Panc1 (cell line): ENCODE measurements around the gene PSMB2. TPM values are rescaled to one million over a fixed set of nuclear protein-coding genes. Genes with fewer than 3 reads are reported as not detected.

Source experiments
- ATAC-seq: fragments of 200-7000 bp; cut with Tn5 transposase; 2 replicates; pipeline ENCODE4 v1.9.1; 2020; ENCODE audit warnings: mild to moderate bottlenecking, moderate library complexity
- BruUV-seq: library from RNA; stranded (reverse); fragments of 400-500 nt; replicated peaks from 2 replicates; lab custom pipeline; 2021; lab: Mats Ljungman, UMichigan
- CTCF ChIA-PET: fragments of 300-600 bp; sonication (Branson Sonifier 250); formaldehyde crosslinking; loops from one replicate; lab custom pipeline; 2022; ENCODE audit warnings: antibody characterized with exemption; lab: Charles Lee
- POLR2A ChIA-PET: fragments of 300-600 bp; sonication (Branson Sonifier 250); formaldehyde crosslinking; loops from one replicate; lab custom pipeline; 2022; ENCODE audit warnings: antibody characterized with exemption; lab: Charles Lee
- DNase-seq: peaks from one replicate; pipeline ENCODE4 v3.0.0-alpha.2; 2010; ENCODE audit warnings: low read depth, low spot score
- H3K27ac ChIP-seq: 2 replicates; pipeline ENCODE4 v1.5.1; 2011; ENCODE audit warnings: mild to moderate bottlenecking, low read length, inconsistent platforms
- H3K27me3 ChIP-seq: fragments of 200-500 bp; sonication (Bioruptor generic); 2 replicates; pipeline ENCODE4 v1.6.0; 2014; ENCODE audit warnings: low read length, inconsistent platforms; ENCODE audit not compliant: control insufficient read depth, insufficient read depth
- H3K36me3 ChIP-seq: fragments of 200-500 bp; sonication (Bioruptor generic); 2 replicates; pipeline ENCODE4 v1.5.1; 2014; ENCODE audit warnings: inconsistent platforms, mild to moderate bottlenecking, low read length, moderate library complexity; ENCODE audit not compliant: control insufficient read depth, insufficient read depth
- H3K4me1 ChIP-seq: 2 replicates; pipeline ENCODE4 v1.5.1; 2011; ENCODE audit warnings: inconsistent platforms, mild to moderate bottlenecking, low read length, moderate library complexity; ENCODE audit not compliant: control insufficient read depth, insufficient read depth
- H3K4me3 ChIP-seq, 2 experiments: 2 replicates each; pipeline ENCODE4 v1.5.1; 2011 to 2012; ENCODE audit warnings: low read depth in 2 of 2, low read length in 2 of 2, mild to moderate bottlenecking in 2 of 2, inconsistent platforms in 1 of 2, moderate library complexity in 1 of 2
- H3K9me3 ChIP-seq: fragments of 200-500 bp; sonication (Bioruptor generic); 2 replicates; pipeline ENCODE4 v1.5.1; 2014; ENCODE audit warnings: low read depth, mild to moderate bottlenecking, inconsistent platforms, low read length, moderate library complexity; ENCODE audit not compliant: control insufficient read depth, insufficient read depth
- CTCF ChIP-seq: fragments of 450-650 bp; IDR thresholded peaks from 2 replicates; pipeline ENCODE4 v1.5.1; 2017; ENCODE audit warnings: mild to moderate bottlenecking
- POLR2AphosphoS5 ChIP-seq: IDR thresholded peaks from 2 replicates; pipeline ENCODE4 v1.6.1; 2012; ENCODE audit warnings: mild to moderate bottlenecking, low read depth, low read length, moderate library complexity
- REST ChIP-seq, 2 experiments: IDR thresholded peaks; 2 replicates each; pipeline ENCODE4 v1.6.1; 2011 to 2012; ENCODE audit warnings: low read depth in 2 of 2, control low read depth in 1 of 2, low read length in 1 of 2, mild to moderate bottlenecking in 1 of 2, moderate library complexity in 1 of 2; ENCODE audit not compliant: insufficient read depth in 1 of 2
- SIN3A ChIP-seq: IDR thresholded peaks from 2 replicates; pipeline ENCODE4 v1.6.1; 2012; ENCODE audit warnings: low read depth, mild to moderate bottlenecking, low read length, moderate library complexity, borderline replicate concordance; ENCODE audit not compliant: insufficient read depth
- TCF7L2 ChIP-seq: IDR thresholded peaks from 2 replicates; pipeline ENCODE4 v1.6.1; 2011; ENCODE audit warnings: mild to moderate bottlenecking, low read depth, low read length, inconsistent platforms
- in situ Hi-C: cut with HindIII; loops from 2 replicates; pipeline ENCODE4 v1.10.0; 2016; ENCODE audit warnings: low sequenced_read_pairs, low pct_unique_long_range_greater_than_20kb
- intact Hi-C: fragments of 100-400 bp; cut with micrococcal nuclease; formaldehyde crosslinking; loops from one replicate; pipeline ENCODE4 v1.10.0; 2022; ENCODE audit not compliant: unreplicated experiment
- total RNA-seq: library from RNA; stranded (reverse); gene quantifications from one replicate; pipeline ENCODE4 v1.2.1, GENCODE V29; 2021; ENCODE audit not compliant: unreplicated experiment

Gene PSMB2
- total RNA-seq, 1 experiment from 2014 or later: 95.0 TPM

GRCh38 chr1:35672116-35672515, 30.8 kb upstream of the PSMB2 start:
- Histone ChIP-seq H3K27me3 (peaks cover 2% of the 10 kb centered on the region; the same call in 1 of the 2 replicates), H3K4me3 (no peak overlapping the region), H3K27ac (no peak overlapping the region), H3K9me3 (no peaks in the 10 kb centered on the region), H3K4me1 (no peaks in the 10 kb centered on the region), H3K36me3 (no peaks in the 10 kb centered on the region)
- POLR2A ChIA-PET: no interaction called here
- in situ Hi-C loops (no loop called here), intact Hi-C loops (no loop called here)
- TF ChIP-seq REST (IDR thresholded peaks at IDR 0.05; ENCODE audit: insufficient read depth in 1 of 2, low read depth in 2 of 2, low read length in 1 of 2): no peak
- TF ChIP-seq CTCF: no peak
- no peak for TF ChIP-seq POLR2AphosphoS5
- no peak for TF ChIP-seq SIN3A
- TF ChIP-seq TCF7L2: no peak
- CTCF ChIA-PET: interaction anchor here (0.6 to 1.4 kb wide), 2 partner anchors 33 to 43 kb away, joined by 5 read pairs; no protein-coding TSS in a partner anchor
- BruUV-seq: no TSS peak
- no peak for DNase-seq
- ATAC-seq: no peak

GRCh38 chr1:35668506-35668905, 27.2 kb upstream of the PSMB2 start:
- DNase-seq (no peak), ATAC-seq (no peak)
- peaks cover 5% of the 10 kb centered on the region; the same call in 1 of the 2 replicates for H3K27me3 ChIP-seq
- POLR2A ChIA-PET: no interaction called here
- no peaks in the 10 kb centered on the region for H3K36me3 ChIP-seq
- H3K27ac ChIP-seq: no peak overlapping the region
- H3K9me3 ChIP-seq: no peaks in the 10 kb centered on the region
- BruUV-seq: no TSS peak
- intact Hi-C loops (no loop called here), in situ Hi-C loops (no loop called here)
- CTCF ChIA-PET: interaction anchor here (0.6 kb wide), 1 partner anchor 60 kb away, joined by 3 read pairs; no protein-coding TSS in a partner anchor
- no peaks in the 10 kb centered on the region for H3K4me1 ChIP-seq
- no peak for TF ChIP-seq SIN3A
- TF ChIP-seq CTCF: no peak
- no peak for TF ChIP-seq REST (IDR thresholded peaks at IDR 0.05; ENCODE audit: insufficient read depth in 1 of 2, low read depth in 2 of 2, low read length in 1 of 2)
- no peak for TF ChIP-seq TCF7L2
- TF ChIP-seq POLR2AphosphoS5: no peak
- no peak overlapping the region for H3K4me3 ChIP-seq
